NCI-H748 (cell line): ENCODE results near the gene EPHA8.

Experiments used
- DNase-seq: peaks from one replicate; lab custom pipeline; 2025; ENCODE audit not compliant: unreplicated experiment; lab: John Stamatoyannopoulos, UW

The EPHA8 gene

GRCh38 chr1:22535399-22535798 is 27.9 kb upstream of the EPHA8 start:
- no peak for DNase-seq

GRCh38 chr1:22536506-22536905 is 26.8 kb upstream of the EPHA8 start:
- DNase-seq, result no peak

- DNase-seq, result no peak
Observed at GRCh38 chr1:22537441-22538139, 25.7 kb upstream of the EPHA8 start.

GRCh38 chr1:22539510-22540118 is 23.7 kb upstream of the EPHA8 start:
- DNase-seq, result no peak

GRCh38 chr1:22540337-22540736 is 23.0 kb upstream of the EPHA8 start:
- DNase-seq, result no peak

GRCh38 chr1:22542886-22543285 is 20.4 kb upstream of the EPHA8 start:
- DNase-seq, result no peak

GRCh38 chr1:22543679-22544078 is 19.6 kb upstream of the EPHA8 start:
- no peak for DNase-seq

- DNase-seq, result no peak
Observed at GRCh38 chr1:22544606-22545005, 18.7 kb upstream of the EPHA8 start.

- no peak for DNase-seq
Observed at GRCh38 chr1:22545141-22545540, 18.1 kb upstream of the EPHA8 start.

- no peak for DNase-seq
Observed at GRCh38 chr1:22547186-22547817, 16.0 kb upstream of the EPHA8 start.

- DNase-seq, result no peak
Observed at GRCh38 chr1:22547818-22548462, 15.3 kb upstream of the EPHA8 start.

GRCh38 chr1:22550021-22550420 is 13.3 kb upstream of the EPHA8 start:
- DNase-seq, result no peak

GRCh38 chr1:22551591-22551990 is 11.7 kb upstream of the EPHA8 start:
- no peak for DNase-seq

- no peak for DNase-seq
Observed at GRCh38 chr1:22552021-22552420, 11.3 kb upstream of the EPHA8 start.

GRCh38 chr1:22553104-22553880 is 10.0 kb upstream of the EPHA8 start:
- DNase-seq, result no peak

GRCh38 chr1:22553991-22554522 is 9.2 kb upstream of the EPHA8 start:
- DNase-seq, result no peak

GRCh38 chr1:22555371-22555656 is 8.0 kb upstream of the EPHA8 start:
- DNase-seq, result no peak

- no peak for DNase-seq
Observed at GRCh38 chr1:22556391-22557104, 6.7 kb upstream of the EPHA8 start.

- peak; percentile 85 for DNase-seq
Observed at GRCh38 chr1:22557341-22557950, 5.8 kb upstream of the EPHA8 start.
